ENCODE measurements around the gene SOX1. TPM values are rescaled to one million over a fixed set of nuclear protein-coding genes. Genes with fewer than 3 reads are reported as not detected.

The SOX1 gene
- polyA plus RNA-seq, 2 of the 4 experiments (the other 2 are of a cell fraction), result not detected

- DNase-seq (ENCODE audit: low read depth in 1 of 2, low spot score in 1 of 2) (no peak), FAIRE-seq (no peak), ATAC-seq (no peak)
- TF ChIP-seq NPAS2 (CRISPR knock-in tag; IDR thresholded peaks at IDR 0.05; ENCODE audit: borderline replicate concordance) (no peak), MAX (IDR thresholded peaks at IDR 0.05) (no peak), JUNB (IDR thresholded peaks at IDR 0.05) (no peak), MYC (IDR thresholded peaks at IDR 0.05; ENCODE audit: borderline replicate concordance, low read length) (no peak), RAD21 (conservative IDR thresholded peaks at IDR 0.05 in 1 of 2, IDR thresholded peaks at IDR 0.05 in 1 of 2) (no peak)
- no peak overlapping the region for H3K4me3 ChIP-seq
- WGBS (ENCODE audit: missing lambda C conversion rate), result 38% methylated on average over 28 of the region's 52 CpGs
- POLR2A ChIA-PET, result no interaction called here
- no peak overlapping the region for H3K4me2 ChIP-seq
- H3K9me3 ChIP-seq, result no peaks in the 10 kb centered on the region
- CTCF ChIA-PET, result no interaction called here
- H3K4me1 ChIP-seq, result no peaks in the 10 kb centered on the region
- no peak overlapping the region for H3K27ac ChIP-seq
Observed at GRCh38 chr13:112061367-112062061, 5.4 kb upstream of the SOX1 start.

GRCh38 chr13:112062072-112062567, 4.8 kb upstream of the SOX1 start:
- no peak overlapping the region for H3K4me2 ChIP-seq
- H3K27ac ChIP-seq, result no peak overlapping the region
- no peaks in the 10 kb centered on the region for H3K9me3 ChIP-seq
- ATAC-seq (no peak), FAIRE-seq (no peak), DNase-seq (ENCODE audit: low read depth in 1 of 2, low spot score in 1 of 2) (no peak)
- POLR2A ChIA-PET, result no interaction called here
- CTCF ChIA-PET, result no interaction called here
- H3K4me3 ChIP-seq, result no peak overlapping the region
- no peaks in the 10 kb centered on the region for H3K4me1 ChIP-seq
- no peak for TF ChIP-seq EHMT2 (IDR thresholded peaks at IDR 0.05; ENCODE audit: low read depth)
- no peak for TF ChIP-seq CHD2 (IDR thresholded peaks at IDR 0.05; ENCODE audit: low read length, partially characterized antibody)
- TF ChIP-seq CBX8 (IDR thresholded peaks at IDR 0.05), result no peak
- no peak for TF ChIP-seq JUN (IDR thresholded peaks at IDR 0.05)
- TF ChIP-seq MAX (IDR thresholded peaks at IDR 0.05), result no peak
- TF ChIP-seq ZSCAN20 (CRISPR knock-in tag; IDR thresholded peaks at IDR 0.05), result no peak
- TF ChIP-seq KDM1A (IDR thresholded peaks at IDR 0.05; ENCODE audit: low read depth), result no peak
- no peak for TF ChIP-seq EP300 (IDR thresholded peaks at IDR 0.05)
- no peak for TF ChIP-seq PHF8 (IDR thresholded peaks at IDR 0.05; ENCODE audit: borderline replicate concordance, low read depth)
- TF ChIP-seq GATA3 (IDR thresholded peaks at IDR 0.05; ENCODE audit: borderline replicate concordance), result no peak
- TF ChIP-seq HDAC2 (IDR thresholded peaks at IDR 0.05), result no peak
- TF ChIP-seq EHF (CRISPR knock-in tag; IDR thresholded peaks at IDR 0.05), result no peak
- no peak for TF ChIP-seq FOXS1 (CRISPR knock-in tag; IDR thresholded peaks at IDR 0.05)
- TF ChIP-seq POLR2AphosphoS2 (conservative IDR thresholded peaks at IDR 0.05; ENCODE audit: low read length), result no peak
- no peak for TF ChIP-seq RAD21 (conservative IDR thresholded peaks at IDR 0.05 in 1 of 2, IDR thresholded peaks at IDR 0.05 in 1 of 2)
- TF ChIP-seq HOXB5 (CRISPR knock-in tag; IDR thresholded peaks at IDR 0.05), result no peak
- no peak for TF ChIP-seq USF2 (IDR thresholded peaks at IDR 0.05)
- no peak for TF ChIP-seq HES2 (IDR thresholded peaks at IDR 0.05)
- no peak for TF ChIP-seq HEYL (CRISPR knock-in tag; IDR thresholded peaks at IDR 0.05)
- no peak for TF ChIP-seq ESRRA (IDR thresholded peaks at IDR 0.05; ENCODE audit: borderline replicate concordance, low read length)
- 76% methylated on average over 25 of the region's 25 CpGs for WGBS (ENCODE audit: missing lambda C conversion rate)
